H1 (cell line): ENCODE data around the gene ESRRB. TPM values are rescaled to one million over a fixed set of nuclear protein-coding genes. Genes with fewer than 3 reads are reported as not detected.

Experiments
- CHD1 ChIP-seq: IDR thresholded peaks from 2 replicates; pipeline ENCODE4 v1.6.1; 2012; ENCODE audit warnings: low read depth, low read length, improper control_type of control experiment
- POLR2AphosphoS5 ChIP-seq: IDR thresholded peaks from 2 replicates; pipeline ENCODE4 v1.6.1; 2011; ENCODE audit warnings: low read depth, low read length
- SP2 ChIP-seq: IDR thresholded peaks from 2 replicates; pipeline ENCODE4 v1.6.1; 2012; ENCODE audit warnings: mild to moderate bottlenecking, low read length, inconsistent platforms
- SP4 ChIP-seq: IDR thresholded peaks from 2 replicates; pipeline ENCODE4 v1.6.1; 2012; ENCODE audit warnings: low read length, inconsistent platforms
- TCF12 ChIP-seq: IDR thresholded peaks from 2 replicates; pipeline ENCODE4 v1.6.1; 2011; ENCODE audit warnings: low read depth, mild to moderate bottlenecking, low read length
- polyA plus RNA-seq, 7 experiments: library from polyadenylated mRNA; depleted of rRNA in 3 of 7; stranded (reverse) in 5 of 7; unstranded in 2 of 7; fragments of >200 nt in 5 of 7; fragments of 200-250 nt in 2 of 7; gene quantifications; 1 replicate in 5 of 7; 2 replicates in 1 of 7; 4 replicates in 1 of 7; pipeline versions ENCODE4 v1.2.1 to v1.2.3, GENCODE V29; 2011 to 2013; ENCODE audit warnings: missing spikeins in 2 of 7, mixed read lengths in 2 of 7
- total RNA-seq: library from RNA; stranded (reverse); fragmentation: NEBNext Ultra II Directional; extraction: Animal tissue kit (Norgen Biotek cat#: 25700); gene quantifications from 2 replicates; pipeline ENCODE4 v1.2.1, GENCODE V29; 2021
- TF ChIP-seq, protein P1 (sequence below): fragments of 300-600 bp; sonication (generic); IDR thresholded peaks from 2 replicates; pipeline ENCODE4 v1.7.1; 2012; ENCODE audit warnings: low read length, moderate library complexity, mild to moderate bottlenecking, inconsistent platforms; ENCODE audit not compliant: insufficient replicate concordance

ESRRB gene
- total and polyA plus RNA-seq, 2 of the 8 experiments (the other 6 are each of a cell fraction or from before 2014, with no cell fraction given): 0.29 to 0.45 TPM

DNA sequence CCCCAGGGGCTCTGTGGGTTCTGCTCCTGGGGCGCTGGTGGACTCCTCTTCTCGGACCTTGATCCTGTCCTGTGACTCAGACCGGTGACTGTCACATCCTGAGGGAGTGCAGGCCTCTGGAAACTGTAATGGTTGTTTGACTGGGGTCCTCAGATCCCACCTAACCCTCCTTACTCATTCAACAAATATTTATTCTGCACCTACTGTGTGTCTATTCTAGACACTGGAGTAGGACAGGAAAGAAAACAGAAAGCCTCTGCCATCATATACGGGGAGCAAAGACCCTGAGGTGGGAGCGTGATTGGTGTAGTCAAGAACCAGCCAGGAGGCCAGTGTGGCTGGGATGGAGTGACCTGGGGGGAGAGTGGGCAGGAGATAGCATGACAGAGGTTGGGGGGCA lies 47.6 kb downstream of the ESRRB start (continued):
- TF ChIP-seq, protein P1, sequence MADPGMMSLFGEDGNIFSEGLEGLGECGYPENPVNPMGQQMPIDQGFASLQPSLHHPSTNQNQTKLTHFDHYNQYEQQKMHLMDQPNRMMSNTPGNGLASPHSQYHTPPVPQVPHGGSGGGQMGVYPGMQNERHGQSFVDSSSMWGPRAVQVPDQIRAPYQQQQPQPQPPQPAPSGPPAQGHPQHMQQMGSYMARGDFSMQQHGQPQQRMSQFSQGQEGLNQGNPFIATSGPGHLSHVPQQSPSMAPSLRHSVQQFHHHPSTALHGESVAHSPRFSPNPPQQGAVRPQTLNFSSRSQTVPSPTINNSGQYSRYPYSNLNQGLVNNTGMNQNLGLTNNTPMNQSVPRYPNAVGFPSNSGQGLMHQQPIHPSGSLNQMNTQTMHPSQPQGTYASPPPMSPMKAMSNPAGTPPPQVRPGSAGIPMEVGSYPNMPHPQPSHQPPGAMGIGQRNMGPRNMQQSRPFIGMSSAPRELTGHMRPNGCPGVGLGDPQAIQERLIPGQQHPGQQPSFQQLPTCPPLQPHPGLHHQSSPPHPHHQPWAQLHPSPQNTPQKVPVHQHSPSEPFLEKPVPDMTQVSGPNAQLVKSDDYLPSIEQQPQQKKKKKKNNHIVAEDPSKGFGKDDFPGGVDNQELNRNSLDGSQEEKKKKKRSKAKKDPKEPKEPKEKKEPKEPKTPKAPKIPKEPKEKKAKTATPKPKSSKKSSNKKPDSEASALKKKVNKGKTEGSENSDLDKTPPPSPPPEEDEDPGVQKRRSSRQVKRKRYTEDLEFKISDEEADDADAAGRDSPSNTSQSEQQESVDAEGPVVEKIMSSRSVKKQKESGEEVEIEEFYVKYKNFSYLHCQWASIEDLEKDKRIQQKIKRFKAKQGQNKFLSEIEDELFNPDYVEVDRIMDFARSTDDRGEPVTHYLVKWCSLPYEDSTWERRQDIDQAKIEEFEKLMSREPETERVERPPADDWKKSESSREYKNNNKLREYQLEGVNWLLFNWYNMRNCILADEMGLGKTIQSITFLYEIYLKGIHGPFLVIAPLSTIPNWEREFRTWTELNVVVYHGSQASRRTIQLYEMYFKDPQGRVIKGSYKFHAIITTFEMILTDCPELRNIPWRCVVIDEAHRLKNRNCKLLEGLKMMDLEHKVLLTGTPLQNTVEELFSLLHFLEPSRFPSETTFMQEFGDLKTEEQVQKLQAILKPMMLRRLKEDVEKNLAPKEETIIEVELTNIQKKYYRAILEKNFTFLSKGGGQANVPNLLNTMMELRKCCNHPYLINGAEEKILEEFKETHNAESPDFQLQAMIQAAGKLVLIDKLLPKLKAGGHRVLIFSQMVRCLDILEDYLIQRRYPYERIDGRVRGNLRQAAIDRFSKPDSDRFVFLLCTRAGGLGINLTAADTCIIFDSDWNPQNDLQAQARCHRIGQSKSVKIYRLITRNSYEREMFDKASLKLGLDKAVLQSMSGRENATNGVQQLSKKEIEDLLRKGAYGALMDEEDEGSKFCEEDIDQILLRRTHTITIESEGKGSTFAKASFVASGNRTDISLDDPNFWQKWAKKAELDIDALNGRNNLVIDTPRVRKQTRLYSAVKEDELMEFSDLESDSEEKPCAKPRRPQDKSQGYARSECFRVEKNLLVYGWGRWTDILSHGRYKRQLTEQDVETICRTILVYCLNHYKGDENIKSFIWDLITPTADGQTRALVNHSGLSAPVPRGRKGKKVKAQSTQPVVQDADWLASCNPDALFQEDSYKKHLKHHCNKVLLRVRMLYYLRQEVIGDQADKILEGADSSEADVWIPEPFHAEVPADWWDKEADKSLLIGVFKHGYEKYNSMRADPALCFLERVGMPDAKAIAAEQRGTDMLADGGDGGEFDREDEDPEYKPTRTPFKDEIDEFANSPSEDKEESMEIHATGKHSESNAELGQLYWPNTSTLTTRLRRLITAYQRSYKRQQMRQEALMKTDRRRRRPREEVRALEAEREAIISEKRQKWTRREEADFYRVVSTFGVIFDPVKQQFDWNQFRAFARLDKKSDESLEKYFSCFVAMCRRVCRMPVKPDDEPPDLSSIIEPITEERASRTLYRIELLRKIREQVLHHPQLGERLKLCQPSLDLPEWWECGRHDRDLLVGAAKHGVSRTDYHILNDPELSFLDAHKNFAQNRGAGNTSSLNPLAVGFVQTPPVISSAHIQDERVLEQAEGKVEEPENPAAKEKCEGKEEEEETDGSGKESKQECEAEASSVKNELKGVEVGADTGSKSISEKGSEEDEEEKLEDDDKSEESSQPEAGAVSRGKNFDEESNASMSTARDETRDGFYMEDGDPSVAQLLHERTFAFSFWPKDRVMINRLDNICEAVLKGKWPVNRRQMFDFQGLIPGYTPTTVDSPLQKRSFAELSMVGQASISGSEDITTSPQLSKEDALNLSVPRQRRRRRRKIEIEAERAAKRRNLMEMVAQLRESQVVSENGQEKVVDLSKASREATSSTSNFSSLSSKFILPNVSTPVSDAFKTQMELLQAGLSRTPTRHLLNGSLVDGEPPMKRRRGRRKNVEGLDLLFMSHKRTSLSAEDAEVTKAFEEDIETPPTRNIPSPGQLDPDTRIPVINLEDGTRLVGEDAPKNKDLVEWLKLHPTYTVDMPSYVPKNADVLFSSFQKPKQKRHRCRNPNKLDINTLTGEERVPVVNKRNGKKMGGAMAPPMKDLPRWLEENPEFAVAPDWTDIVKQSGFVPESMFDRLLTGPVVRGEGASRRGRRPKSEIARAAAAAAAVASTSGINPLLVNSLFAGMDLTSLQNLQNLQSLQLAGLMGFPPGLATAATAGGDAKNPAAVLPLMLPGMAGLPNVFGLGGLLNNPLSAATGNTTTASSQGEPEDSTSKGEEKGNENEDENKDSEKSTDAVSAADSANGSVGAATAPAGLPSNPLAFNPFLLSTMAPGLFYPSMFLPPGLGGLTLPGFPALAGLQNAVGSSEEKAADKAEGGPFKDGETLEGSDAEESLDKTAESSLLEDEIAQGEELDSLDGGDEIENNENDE: no peak
- TF ChIP-seq TCF12: no peak
- TF ChIP-seq SP2: no peak
- no peak for TF ChIP-seq CHD1
- TF ChIP-seq POLR2AphosphoS5: no peak
- TF ChIP-seq SP4: no peak
